HUES48 (cell line): ENCODE measurements around the gene TUBGCP3.

Experiments used
- H3K27ac ChIP-seq: one replicate; pipeline ENCODE4 v1.7.0; 2013; ENCODE audit warnings: low read depth, low read length, inconsistent platforms
- H3K27me3 ChIP-seq: 2 replicates; pipeline ENCODE4 v1.6.1; 2013; ENCODE audit warnings: mild to moderate bottlenecking, low read length; ENCODE audit not compliant: control insufficient read depth, insufficient read depth
- H3K36me3 ChIP-seq: 2 replicates; pipeline ENCODE4 v1.6.1; 2013; ENCODE audit warnings: low read length; ENCODE audit not compliant: control insufficient read depth, insufficient read depth
- H3K4me1 ChIP-seq: 2 replicates; pipeline ENCODE4 v1.6.1; 2013; ENCODE audit warnings: mild to moderate bottlenecking, low read length; ENCODE audit not compliant: control insufficient read depth, insufficient read depth
- H3K4me3 ChIP-seq: 2 replicates; pipeline ENCODE4 v1.5.1; 2013; ENCODE audit warnings: mild to moderate bottlenecking, low read depth, low read length
- H3K9ac ChIP-seq: 2 replicates; pipeline ENCODE4 v1.6.1; 2013; ENCODE audit warnings: mild to moderate bottlenecking, low read depth, low read length, moderate library complexity
- H3K9me3 ChIP-seq: 2 replicates; pipeline ENCODE4 v1.6.1; 2013; ENCODE audit warnings: low read length; ENCODE audit not compliant: control insufficient read depth, insufficient read depth

Gene TUBGCP3

DNA sequence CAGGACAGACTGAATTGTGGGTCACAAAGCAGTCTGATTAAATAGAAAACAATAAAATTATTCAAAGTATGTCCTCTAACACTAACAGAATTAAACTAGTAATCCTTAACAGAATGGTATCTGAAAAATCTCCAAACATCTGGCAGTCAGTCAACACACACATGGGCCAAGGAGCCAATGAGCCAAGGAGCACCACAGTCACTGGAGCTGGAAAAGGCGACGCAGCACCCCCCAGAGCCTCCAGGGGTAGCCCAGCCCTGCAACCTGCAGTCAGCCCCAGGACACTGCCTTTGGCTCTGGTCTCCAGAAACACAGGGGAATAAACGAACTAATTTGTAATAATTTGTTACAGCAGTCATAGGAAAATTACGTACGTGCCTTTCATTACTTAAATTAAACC lies 12.3 kb downstream of the TUBGCP3 start:
- Histone ChIP-seq H3K27ac (no peak overlapping the region), H3K4me3 (no peak overlapping the region)

DNA sequence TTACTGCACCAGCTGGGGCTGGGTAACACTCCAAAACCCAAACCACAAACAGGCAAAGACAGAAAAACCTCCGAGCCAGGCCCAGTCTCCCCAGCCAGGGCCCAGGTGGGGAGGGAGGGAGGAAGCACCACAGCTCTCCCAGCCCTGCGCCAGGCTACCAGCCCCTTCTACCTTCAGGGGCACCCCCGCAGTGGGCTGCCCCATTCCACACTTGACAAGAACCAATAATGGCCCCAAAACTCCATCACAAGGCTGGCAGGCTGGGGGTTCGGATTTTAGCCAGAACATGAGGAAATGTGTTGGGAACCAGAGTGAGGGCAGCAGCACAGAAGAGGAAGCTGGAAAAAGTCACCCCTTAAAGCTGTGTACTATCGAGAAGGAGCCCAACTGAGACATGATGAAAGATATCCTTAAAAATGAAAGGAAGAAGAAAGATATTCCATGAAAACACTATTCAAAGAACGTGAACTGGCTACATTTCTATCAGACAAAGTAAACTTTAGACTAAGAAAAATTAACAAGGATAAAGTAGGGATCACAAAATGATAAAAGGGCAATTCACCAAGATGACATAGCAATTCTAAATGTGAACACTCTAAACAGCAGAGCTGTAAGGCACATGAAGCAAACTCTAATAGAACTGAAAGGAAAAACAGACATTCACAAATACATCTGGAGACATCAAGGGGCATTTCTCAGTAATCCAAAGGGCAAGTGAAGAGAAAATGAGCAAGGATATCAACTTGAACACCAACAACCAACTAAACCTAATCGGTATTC lies 12.9 kb downstream of the TUBGCP3 start:
- Histone ChIP-seq H3K9me3 (no peaks in the 10 kb centered on the region), H3K27ac (no peak overlapping the region), H3K4me1 (peaks cover 30% of the 10 kb centered on the region), H3K4me3 (no peak overlapping the region), H3K9ac (no peak overlapping the region), H3K36me3 (no peaks in the 10 kb centered on the region), H3K27me3 (no peaks in the 10 kb centered on the region)

More for the DNA sequence above, 12.3 kb downstream of the TUBGCP3 start:
- Histone ChIP-seq H3K36me3 (no peaks in the 10 kb centered on the region), H3K9ac (no peak overlapping the region), H3K4me1 (peaks cover 30% of the 10 kb centered on the region), H3K9me3 (no peaks in the 10 kb centered on the region), H3K27me3 (no peaks in the 10 kb centered on the region)

DNA sequence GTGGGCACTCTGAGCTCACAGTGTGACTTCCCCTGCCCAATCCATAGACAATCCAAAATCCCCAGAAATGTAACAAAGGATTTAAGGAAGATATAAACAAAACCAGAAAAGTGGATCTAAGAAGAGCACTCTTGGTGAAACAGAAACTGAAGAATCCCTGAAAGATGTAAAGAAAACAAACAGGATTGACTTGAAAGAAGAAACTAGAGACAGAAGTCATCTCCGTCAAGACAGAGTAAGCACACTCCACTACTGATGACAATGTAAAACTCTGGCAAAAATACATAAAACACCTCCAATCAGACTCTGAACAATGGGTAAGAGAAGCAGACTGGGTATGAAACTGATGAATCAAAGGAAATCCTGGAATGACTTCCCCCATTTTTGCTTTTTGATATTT lies 13.5 kb downstream of the TUBGCP3 start:
- H3K4me1 ChIP-seq = peaks cover 30% of the 10 kb centered on the region
- no peaks in the 10 kb centered on the region for H3K27me3 ChIP-seq
- 0 out of 2 replicates have a peak, but pooled peaks cover under 1% of the 10 kb centered on the region for H3K36me3 ChIP-seq
- no peaks in the 10 kb centered on the region for H3K9me3 ChIP-seq
- H3K9ac ChIP-seq = no peak overlapping the region
- H3K4me3 ChIP-seq = no peak overlapping the region
- no peak overlapping the region for H3K27ac ChIP-seq

DNA sequence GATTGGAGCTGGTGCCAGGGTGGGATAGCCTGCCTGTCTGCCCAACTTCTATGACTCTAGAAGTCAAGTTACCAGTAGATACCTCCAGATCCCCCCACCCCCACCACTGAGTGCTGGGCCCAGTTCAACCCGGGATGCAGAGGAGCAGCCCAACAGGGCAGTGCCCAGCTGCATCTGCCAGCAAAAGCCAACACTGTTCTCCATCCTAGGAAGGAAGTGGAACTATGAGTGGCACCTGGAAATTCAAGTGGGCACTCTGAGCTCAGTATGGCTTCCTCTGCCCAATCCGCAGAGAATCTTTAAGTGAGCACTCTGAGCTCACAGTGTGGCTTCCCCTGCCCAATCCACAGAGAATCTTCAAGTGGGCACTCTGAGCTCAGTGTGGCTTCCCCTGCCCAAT lies 14.2 kb downstream of the TUBGCP3 start:
- H3K36me3 ChIP-seq = peaks cover 7% of the 10 kb centered on the region; the same call in 1 of the 2 replicates
- peaks cover 30% of the 10 kb centered on the region for H3K4me1 ChIP-seq
- H3K27ac ChIP-seq = no peak overlapping the region
- no peak overlapping the region for H3K4me3 ChIP-seq
- H3K27me3 ChIP-seq = no peaks in the 10 kb centered on the region
- no peaks in the 10 kb centered on the region for H3K9me3 ChIP-seq
- no peak overlapping the region for H3K9ac ChIP-seq

DNA sequence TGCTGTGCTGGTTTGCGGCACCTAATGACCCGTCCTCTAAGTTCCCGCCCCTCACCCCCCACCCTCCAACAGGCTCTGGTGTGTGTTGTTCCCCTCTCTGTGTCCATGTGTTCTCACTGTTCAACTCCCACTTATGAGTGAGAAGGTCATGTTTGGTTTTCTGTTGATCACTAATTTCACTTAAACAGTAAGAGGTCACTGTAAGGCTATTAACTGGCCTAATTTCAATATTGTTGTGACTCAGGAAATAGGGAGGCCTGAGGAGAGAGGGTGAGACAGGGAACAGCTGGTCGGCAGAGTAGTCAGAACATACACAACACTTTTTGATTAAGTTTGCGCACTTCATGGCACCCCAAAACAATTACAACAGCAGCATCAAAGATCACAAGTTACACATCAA lies 15.6 kb downstream of the TUBGCP3 start:
- no peak overlapping the region for H3K9ac ChIP-seq
- H3K9me3 ChIP-seq = no peaks in the 10 kb centered on the region
- no peaks in the 10 kb centered on the region for H3K27me3 ChIP-seq
- H3K36me3 ChIP-seq = peaks cover 20% of the 10 kb centered on the region
- H3K4me3 ChIP-seq = no peak overlapping the region
- H3K4me1 ChIP-seq = peaks cover 30% of the 10 kb centered on the region
- no peak overlapping the region for H3K27ac ChIP-seq

DNA sequence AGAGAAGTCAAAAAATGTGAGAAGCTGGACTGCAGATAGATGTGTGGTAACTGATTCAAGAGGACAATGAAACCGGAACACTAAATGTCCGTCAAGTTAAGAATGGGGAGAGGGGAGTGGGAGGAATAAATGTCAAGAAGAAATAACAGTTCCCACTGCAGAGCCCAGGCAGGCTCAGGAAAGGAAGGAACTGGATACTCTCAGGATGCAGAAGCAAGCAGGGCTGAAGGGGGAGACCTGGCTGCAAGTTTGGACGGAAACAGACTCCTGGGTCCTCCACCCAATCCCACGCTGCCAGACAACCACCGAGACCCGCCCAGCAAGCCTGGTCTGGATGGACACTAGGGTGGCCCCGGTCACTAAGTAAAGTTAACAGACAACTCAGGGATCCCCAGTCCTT lies 18.1 kb downstream of the TUBGCP3 start:
- no peaks in the 10 kb centered on the region for H3K9me3 ChIP-seq
- peaks cover 39% of the 10 kb centered on the region for H3K36me3 ChIP-seq
- no peaks in the 10 kb centered on the region for H3K27me3 ChIP-seq
- H3K9ac ChIP-seq = no peak overlapping the region
- H3K27ac ChIP-seq = no peak overlapping the region
- H3K4me3 ChIP-seq = no peak overlapping the region
- H3K4me1 ChIP-seq = 0 out of 2 replicates have a peak, but pooled peaks cover 10% of the 10 kb centered on the region

DNA sequence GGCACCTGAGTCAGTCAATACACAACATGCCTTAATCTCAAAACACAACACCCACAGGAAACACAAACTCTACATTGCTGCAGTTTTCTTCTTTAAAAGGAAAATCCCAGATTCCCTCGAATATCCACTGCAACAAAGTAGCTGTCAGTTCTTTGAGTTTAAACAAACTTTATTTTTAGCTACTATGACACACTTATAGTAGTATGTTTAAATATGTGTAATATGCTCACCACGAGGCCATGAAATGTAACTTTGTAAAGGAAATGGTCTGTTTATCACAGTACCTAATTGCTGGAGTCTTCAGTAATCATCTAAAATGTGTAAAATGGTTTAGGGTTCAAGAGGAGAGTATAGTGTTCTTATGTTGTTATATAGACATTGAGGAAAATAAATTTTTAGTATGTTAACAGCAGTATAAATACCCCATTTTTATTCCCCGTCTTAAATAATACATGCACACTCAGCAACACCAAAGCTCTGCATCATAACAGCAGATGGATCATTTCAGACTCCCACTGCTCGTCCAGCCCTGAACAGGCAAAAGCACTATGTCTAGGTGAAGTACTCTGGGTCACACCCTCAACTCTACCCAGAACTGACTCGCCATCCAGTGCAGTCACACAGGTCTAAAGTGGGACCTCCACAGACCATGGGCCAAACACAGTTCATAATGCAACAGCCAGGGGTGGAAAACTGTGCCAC lies 20.6 kb downstream of the TUBGCP3 start:
- H3K4me1 ChIP-seq = no peaks in the 10 kb centered on the region
- H3K36me3 ChIP-seq = peaks cover 54% of the 10 kb centered on the region
- no peak overlapping the region for H3K4me3 ChIP-seq
- no peak overlapping the region for H3K27ac ChIP-seq
- H3K9ac ChIP-seq = no peak overlapping the region
- H3K9me3 ChIP-seq = no peaks in the 10 kb centered on the region
- no peaks in the 10 kb centered on the region for H3K27me3 ChIP-seq

DNA sequence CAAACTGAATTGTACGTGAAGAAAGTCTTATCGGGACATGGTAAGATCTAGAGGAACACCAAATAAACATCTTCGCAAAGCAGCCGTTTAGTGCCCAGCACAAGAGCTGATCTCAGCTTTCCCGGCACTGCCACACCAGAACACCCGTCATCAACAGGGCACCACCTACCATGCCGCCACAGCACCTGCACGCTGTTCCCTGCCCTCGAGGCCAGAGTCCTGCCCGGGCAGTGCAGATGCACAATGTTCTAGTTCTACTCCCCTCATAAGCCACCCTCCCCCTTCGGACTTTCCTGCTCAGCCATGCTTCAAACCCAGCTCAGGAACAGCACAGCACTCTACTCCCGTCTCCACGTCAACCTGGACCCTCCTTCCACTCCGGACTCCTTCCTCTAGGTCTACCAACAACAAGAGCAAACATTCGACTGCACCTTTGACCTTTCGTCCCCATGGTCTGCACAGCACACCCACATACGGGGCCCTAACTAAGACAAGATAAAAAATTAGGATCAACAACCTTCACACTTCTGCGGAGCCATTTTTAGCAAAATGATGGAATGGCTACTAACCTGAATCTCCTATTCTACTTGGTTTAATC lies 25.1 kb downstream of the TUBGCP3 start:
- no peaks in the 10 kb centered on the region for H3K9me3 ChIP-seq
- H3K4me1 ChIP-seq = peaks cover 7% of the 10 kb centered on the region; the same call in 1 of the 2 replicates
- H3K9ac ChIP-seq = no peak overlapping the region
- peaks cover 60% of the 10 kb centered on the region for H3K36me3 ChIP-seq
- no peak overlapping the region for H3K4me3 ChIP-seq
- no peaks in the 10 kb centered on the region for H3K27me3 ChIP-seq
- H3K27ac ChIP-seq = no peak overlapping the region

DNA sequence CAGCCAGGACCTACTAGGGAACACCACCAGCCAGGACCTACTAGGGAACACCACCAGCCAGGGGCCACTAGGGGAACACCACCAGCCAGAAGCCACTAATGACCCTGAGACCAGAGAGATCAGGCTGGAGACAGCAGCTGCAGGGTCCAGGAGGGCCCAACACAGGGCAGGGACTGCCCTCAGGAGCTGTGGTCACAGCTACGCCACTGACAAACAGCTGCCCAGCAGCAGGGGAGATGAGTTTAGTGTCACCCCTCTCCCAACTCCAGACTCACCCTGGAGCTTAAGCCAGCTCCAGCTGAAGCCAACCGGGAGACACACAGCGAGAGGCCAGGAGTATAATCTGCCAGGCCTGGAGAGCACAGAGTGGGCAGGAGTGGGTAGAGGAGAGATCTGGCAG lies 25.7 kb downstream of the TUBGCP3 start:
- Histone ChIP-seq H3K4me1 (peaks cover 7% of the 10 kb centered on the region; the same call in 1 of the 2 replicates), H3K36me3 (peaks cover 60% of the 10 kb centered on the region), H3K27ac (no peak overlapping the region), H3K9ac (no peak overlapping the region), H3K4me3 (no peak overlapping the region), H3K9me3 (no peaks in the 10 kb centered on the region), H3K27me3 (no peaks in the 10 kb centered on the region)

DNA sequence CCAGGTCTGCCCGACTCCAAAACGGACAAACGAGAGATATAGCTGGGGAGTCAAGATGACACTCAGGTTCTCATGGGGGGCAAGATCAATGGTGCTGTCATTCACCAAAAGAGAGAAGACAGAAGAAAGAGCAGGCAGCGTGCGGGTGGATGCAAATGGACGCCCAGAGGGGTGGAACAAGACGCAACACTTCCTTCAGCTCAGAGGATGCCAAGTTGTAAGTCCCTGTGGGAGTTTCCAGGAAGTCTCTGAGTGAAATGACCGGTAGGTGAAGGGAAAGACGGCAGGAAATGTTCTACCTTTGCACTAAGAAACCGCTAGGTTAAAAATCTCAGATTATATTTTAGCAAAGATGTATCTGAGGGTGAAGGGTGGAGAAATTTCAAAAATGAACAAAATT lies 26.5 kb downstream of the TUBGCP3 start:
- Histone ChIP-seq H3K4me1 (peaks cover 7% of the 10 kb centered on the region; the same call in 1 of the 2 replicates), H3K36me3 (peaks cover 60% of the 10 kb centered on the region), H3K27ac (no peak overlapping the region), H3K9ac (no peak overlapping the region), H3K27me3 (no peaks in the 10 kb centered on the region), H3K4me3 (no peak overlapping the region), H3K9me3 (no peaks in the 10 kb centered on the region)
